Body of pancreas (tissue), 4 donors: Measurements from ENCODE around the gene ZNF511.

Experiments
- POLR2A ChIP-seq, 3 donors: fragments of 450-650 bp; IDR thresholded peaks; one replicate each; pipeline ENCODE4 v1.6.1; 2016; ENCODE audit warnings: antibody characterized with exemption in 3 of 3, mild to moderate bottlenecking in 2 of 3
- TF ChIP-seq, protein P1 (sequence below), 7 experiments: fragments of 450-650 bp in 4 of 7; fragments of 200-600 bp in 3 of 7; sonication (generic) in 3 of 7; IDR thresholded peaks; one replicate each; pipeline ENCODE4 v1.5.1; 2016 to 2019; ENCODE audit warnings: antibody characterized with exemption in 7 of 7

DNA sequence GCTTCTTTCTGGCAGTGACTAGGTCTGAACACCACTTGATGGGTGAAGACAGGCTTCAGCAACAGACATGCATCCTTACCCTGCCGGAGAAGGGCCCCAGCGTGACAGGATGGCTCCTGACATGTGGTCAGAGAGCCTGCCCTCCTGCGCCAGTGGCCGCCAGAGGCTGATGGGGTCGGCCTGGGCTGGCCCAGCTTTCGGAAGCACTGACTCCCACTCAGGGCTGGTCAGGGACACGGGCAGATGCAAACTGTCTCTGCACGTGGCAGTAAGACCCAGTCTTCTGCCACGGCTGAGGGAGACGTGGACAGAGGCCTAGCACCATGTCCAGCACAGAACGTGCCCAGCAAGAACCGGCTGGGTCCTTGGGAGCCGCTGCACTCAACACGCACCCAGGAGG, 10.2 kb upstream of the ZNF511 start:
- TF ChIP-seq, protein P1, sequence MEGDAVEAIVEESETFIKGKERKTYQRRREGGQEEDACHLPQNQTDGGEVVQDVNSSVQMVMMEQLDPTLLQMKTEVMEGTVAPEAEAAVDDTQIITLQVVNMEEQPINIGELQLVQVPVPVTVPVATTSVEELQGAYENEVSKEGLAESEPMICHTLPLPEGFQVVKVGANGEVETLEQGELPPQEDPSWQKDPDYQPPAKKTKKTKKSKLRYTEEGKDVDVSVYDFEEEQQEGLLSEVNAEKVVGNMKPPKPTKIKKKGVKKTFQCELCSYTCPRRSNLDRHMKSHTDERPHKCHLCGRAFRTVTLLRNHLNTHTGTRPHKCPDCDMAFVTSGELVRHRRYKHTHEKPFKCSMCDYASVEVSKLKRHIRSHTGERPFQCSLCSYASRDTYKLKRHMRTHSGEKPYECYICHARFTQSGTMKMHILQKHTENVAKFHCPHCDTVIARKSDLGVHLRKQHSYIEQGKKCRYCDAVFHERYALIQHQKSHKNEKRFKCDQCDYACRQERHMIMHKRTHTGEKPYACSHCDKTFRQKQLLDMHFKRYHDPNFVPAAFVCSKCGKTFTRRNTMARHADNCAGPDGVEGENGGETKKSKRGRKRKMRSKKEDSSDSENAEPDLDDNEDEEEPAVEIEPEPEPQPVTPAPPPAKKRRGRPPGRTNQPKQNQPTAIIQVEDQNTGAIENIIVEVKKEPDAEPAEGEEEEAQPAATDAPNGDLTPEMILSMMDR (IDR thresholded peaks at IDR 0.05) = no peak
- no peak for TF ChIP-seq POLR2A (IDR thresholded peaks at IDR 0.05)
